ENCODE data around the gene TSKU.

The TSKU gene

GRCh38 chr11:76797341-76798201 lies 14.4 kb downstream of the TSKU start:
- no peak overlapping the region for H2AFZ ChIP-seq (ENCODE audit: low read length, unreplicated experiment)
- H3K4me3 ChIP-seq (ENCODE audit: low read depth, low read length): no peak overlapping the region
- H3K36me3 ChIP-seq (ENCODE audit: insufficient read depth, low read length): no peaks in the 10 kb centered on the region
- H3K27me3 ChIP-seq (ENCODE audit: insufficient read depth, low read length): no peaks in the 10 kb centered on the region
- H3K79me2 ChIP-seq (ENCODE audit: control insufficient read depth, insufficient read depth, low read length, unreplicated experiment): peaks cover 26% of the 10 kb centered on the region
- peaks cover 41% of the 10 kb centered on the region for H3K4me1 ChIP-seq (ENCODE audit: control insufficient read depth, insufficient read depth, low read length, unreplicated experiment)
- H3K27ac ChIP-seq (ENCODE audit: low read depth, low read length): no peak overlapping the region

GRCh38 chr11:76798202-76798581 lies 15.0 kb downstream of the TSKU start:
- Histone ChIP-seq H3K27ac (ENCODE audit: low read depth, low read length) (no peak overlapping the region), H3K79me2 (ENCODE audit: control insufficient read depth, insufficient read depth, low read length, unreplicated experiment) (peaks cover 19% of the 10 kb centered on the region)

GRCh38 chr11:76798671-76799065 lies 15.5 kb downstream of the TSKU start:
- H3K4me1 ChIP-seq (ENCODE audit: control insufficient read depth, insufficient read depth, low read length, unreplicated experiment): peaks cover 41% of the 10 kb centered on the region
- peaks cover 15% of the 10 kb centered on the region for H3K79me2 ChIP-seq (ENCODE audit: control insufficient read depth, insufficient read depth, low read length, unreplicated experiment)
- no peaks in the 10 kb centered on the region for H3K27me3 ChIP-seq (ENCODE audit: insufficient read depth, low read length)
- no peak overlapping the region for H3K27ac ChIP-seq (ENCODE audit: low read depth, low read length)
- H2AFZ ChIP-seq (ENCODE audit: low read length, unreplicated experiment): no peak overlapping the region
- no peaks in the 10 kb centered on the region for H3K36me3 ChIP-seq (ENCODE audit: insufficient read depth, low read length)
- no peak overlapping the region; the same call in 1 of the 2 replicates for H3K4me3 ChIP-seq (ENCODE audit: low read depth, low read length)

More at GRCh38 chr11:76798202-76798581, 15.0 kb downstream of the TSKU start:
- Histone ChIP-seq H3K4me1 (ENCODE audit: control insufficient read depth, insufficient read depth, low read length, unreplicated experiment) (peaks cover 41% of the 10 kb centered on the region), H3K4me3 (ENCODE audit: low read depth, low read length) (no peak overlapping the region), H3K27me3 (ENCODE audit: insufficient read depth, low read length) (no peaks in the 10 kb centered on the region), H2AFZ (ENCODE audit: low read length, unreplicated experiment) (no peak overlapping the region), H3K36me3 (ENCODE audit: insufficient read depth, low read length) (no peaks in the 10 kb centered on the region)

GRCh38 chr11:76799066-76799804 lies 16.1 kb downstream of the TSKU start:
- Histone ChIP-seq H3K4me3 (ENCODE audit: low read depth, low read length) (peak overlapping the region; percentile 54), H3K4me1 (ENCODE audit: control insufficient read depth, insufficient read depth, low read length, unreplicated experiment) (peaks cover 41% of the 10 kb centered on the region), H3K27ac (ENCODE audit: low read depth, low read length) (no peak overlapping the region), H3K36me3 (ENCODE audit: insufficient read depth, low read length) (no peaks in the 10 kb centered on the region), H3K27me3 (ENCODE audit: insufficient read depth, low read length) (no peaks in the 10 kb centered on the region), H2AFZ (ENCODE audit: low read length, unreplicated experiment) (peak overlapping the region; percentile 45), H3K79me2 (ENCODE audit: control insufficient read depth, insufficient read depth, low read length, unreplicated experiment) (peaks cover 9% of the 10 kb centered on the region)

- no peak overlapping the region for H3K4me3 ChIP-seq (ENCODE audit: low read depth, low read length)
- H3K4me1 ChIP-seq (ENCODE audit: control insufficient read depth, insufficient read depth, low read length, unreplicated experiment): peaks cover 42% of the 10 kb centered on the region
- H3K79me2 ChIP-seq (ENCODE audit: control insufficient read depth, insufficient read depth, low read length, unreplicated experiment): no peaks in the 10 kb centered on the region
- H2AFZ ChIP-seq (ENCODE audit: low read length, unreplicated experiment): no peak overlapping the region
- H3K27me3 ChIP-seq (ENCODE audit: insufficient read depth, low read length): no peaks in the 10 kb centered on the region
- no peaks in the 10 kb centered on the region for H3K36me3 ChIP-seq (ENCODE audit: insufficient read depth, low read length)
- H3K27ac ChIP-seq (ENCODE audit: low read depth, low read length): no peak overlapping the region
These were observed 17.5 kb downstream of the TSKU start for GRCh38 chr11:76800466-76801200.

- peaks cover 42% of the 10 kb centered on the region for H3K4me1 ChIP-seq (ENCODE audit: control insufficient read depth, insufficient read depth, low read length, unreplicated experiment)
- H3K79me2 ChIP-seq (ENCODE audit: control insufficient read depth, insufficient read depth, low read length, unreplicated experiment): no peaks in the 10 kb centered on the region
- no peaks in the 10 kb centered on the region for H3K36me3 ChIP-seq (ENCODE audit: insufficient read depth, low read length)
- H3K27ac ChIP-seq (ENCODE audit: low read depth, low read length): no peak overlapping the region
- H2AFZ ChIP-seq (ENCODE audit: low read length, unreplicated experiment): no peak overlapping the region
- H3K27me3 ChIP-seq (ENCODE audit: insufficient read depth, low read length): no peaks in the 10 kb centered on the region
- no peak overlapping the region for H3K4me3 ChIP-seq (ENCODE audit: low read depth, low read length)
These were observed 18.1 kb downstream of the TSKU start for GRCh38 chr11:76801225-76801624.

- Histone ChIP-seq H3K27ac (ENCODE audit: low read depth, low read length) (no peak overlapping the region), H3K36me3 (ENCODE audit: insufficient read depth, low read length) (no peaks in the 10 kb centered on the region), H2AFZ (ENCODE audit: low read length, unreplicated experiment) (no peak overlapping the region), H3K4me1 (ENCODE audit: control insufficient read depth, insufficient read depth, low read length, unreplicated experiment) (peaks cover 44% of the 10 kb centered on the region), H3K4me3 (ENCODE audit: low read depth, low read length) (no peak overlapping the region), H3K27me3 (ENCODE audit: insufficient read depth, low read length) (no peaks in the 10 kb centered on the region), H3K79me2 (ENCODE audit: control insufficient read depth, insufficient read depth, low read length, unreplicated experiment) (no peaks in the 10 kb centered on the region)
These were observed 18.6 kb downstream of the TSKU start for GRCh38 chr11:76801736-76802135.

- Histone ChIP-seq H3K79me2 (ENCODE audit: control insufficient read depth, insufficient read depth, low read length, unreplicated experiment) (no peaks in the 10 kb centered on the region), H3K4me3 (ENCODE audit: low read depth, low read length) (no peak overlapping the region), H2AFZ (ENCODE audit: low read length, unreplicated experiment) (no peak overlapping the region), H3K27me3 (ENCODE audit: insufficient read depth, low read length) (no peaks in the 10 kb centered on the region), H3K27ac (ENCODE audit: low read depth, low read length) (peak overlapping the region; percentile 44; the same call in 1 of the 2 replicates), H3K36me3 (ENCODE audit: insufficient read depth, low read length) (no peaks in the 10 kb centered on the region), H3K4me1 (ENCODE audit: control insufficient read depth, insufficient read depth, low read length, unreplicated experiment) (peaks cover 48% of the 10 kb centered on the region)
These were observed 19.0 kb downstream of the TSKU start for GRCh38 chr11:76802151-76802550.

GRCh38 chr11:76802621-76803020 lies 19.5 kb downstream of the TSKU start:
- Histone ChIP-seq H3K4me1 (ENCODE audit: control insufficient read depth, insufficient read depth, low read length, unreplicated experiment) (peaks cover 50% of the 10 kb centered on the region), H3K27me3 (ENCODE audit: insufficient read depth, low read length) (no peaks in the 10 kb centered on the region), H3K79me2 (ENCODE audit: control insufficient read depth, insufficient read depth, low read length, unreplicated experiment) (no peaks in the 10 kb centered on the region), H2AFZ (ENCODE audit: low read length, unreplicated experiment) (no peak overlapping the region), H3K4me3 (ENCODE audit: low read depth, low read length) (no peak overlapping the region), H3K36me3 (ENCODE audit: insufficient read depth, low read length) (no peaks in the 10 kb centered on the region), H3K27ac (ENCODE audit: low read depth, low read length) (peak overlapping the region; percentile 44)

- Histone ChIP-seq H3K4me1 (ENCODE audit: control insufficient read depth, insufficient read depth, low read length, unreplicated experiment) (peaks cover 50% of the 10 kb centered on the region), H3K27me3 (ENCODE audit: insufficient read depth, low read length) (no peaks in the 10 kb centered on the region), H3K36me3 (ENCODE audit: insufficient read depth, low read length) (no peaks in the 10 kb centered on the region), H2AFZ (ENCODE audit: low read length, unreplicated experiment) (no peak overlapping the region), H3K79me2 (ENCODE audit: control insufficient read depth, insufficient read depth, low read length, unreplicated experiment) (no peaks in the 10 kb centered on the region), H3K27ac (ENCODE audit: low read depth, low read length) (peak overlapping the region; percentile 44), H3K4me3 (ENCODE audit: low read depth, low read length) (no peak overlapping the region)
These were observed 19.9 kb downstream of the TSKU start for GRCh38 chr11:76803023-76803422.
